Lower leg skin (tissue), 3 donors: ENCODE results near the gene DLD.

Experiments used
- POLR2A ChIP-seq, 2 donors: fragments of 450-650 bp; IDR thresholded peaks; one replicate each; pipeline ENCODE4 v1.6.1; 2016 to 2017; ENCODE audit warnings: antibody characterized with exemption in 2 of 2, mild to moderate bottlenecking in 1 of 2, moderate library complexity in 1 of 2
- TF ChIP-seq, protein P1 (sequence below), 3 donors: fragments of 450-650 bp; IDR thresholded peaks; one replicate each; pipeline ENCODE4 v1.5.1; 2016; ENCODE audit warnings: antibody characterized with exemption in 3 of 3, mild to moderate bottlenecking in 3 of 3, moderate library complexity in 2 of 3

DNA sequence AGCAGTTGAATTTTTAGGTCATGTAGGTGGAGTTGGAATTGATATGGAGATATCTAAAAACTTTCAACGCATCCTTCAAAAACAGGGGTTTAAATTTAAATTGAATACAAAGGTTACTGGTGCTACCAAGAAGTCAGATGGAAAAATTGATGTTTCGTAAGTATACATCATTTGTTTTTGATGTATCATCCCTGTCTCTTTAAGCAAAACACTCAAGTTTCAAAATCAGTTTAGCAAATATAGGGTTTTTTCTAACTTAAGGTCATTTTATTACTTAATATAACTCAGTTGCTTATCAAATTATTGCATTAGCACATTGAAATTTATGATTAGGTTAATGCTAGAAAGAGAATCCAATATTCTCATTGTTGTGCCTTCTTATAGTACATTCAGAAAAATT is 24.6 kb downstream of the DLD start:
- TF ChIP-seq, protein P1, sequence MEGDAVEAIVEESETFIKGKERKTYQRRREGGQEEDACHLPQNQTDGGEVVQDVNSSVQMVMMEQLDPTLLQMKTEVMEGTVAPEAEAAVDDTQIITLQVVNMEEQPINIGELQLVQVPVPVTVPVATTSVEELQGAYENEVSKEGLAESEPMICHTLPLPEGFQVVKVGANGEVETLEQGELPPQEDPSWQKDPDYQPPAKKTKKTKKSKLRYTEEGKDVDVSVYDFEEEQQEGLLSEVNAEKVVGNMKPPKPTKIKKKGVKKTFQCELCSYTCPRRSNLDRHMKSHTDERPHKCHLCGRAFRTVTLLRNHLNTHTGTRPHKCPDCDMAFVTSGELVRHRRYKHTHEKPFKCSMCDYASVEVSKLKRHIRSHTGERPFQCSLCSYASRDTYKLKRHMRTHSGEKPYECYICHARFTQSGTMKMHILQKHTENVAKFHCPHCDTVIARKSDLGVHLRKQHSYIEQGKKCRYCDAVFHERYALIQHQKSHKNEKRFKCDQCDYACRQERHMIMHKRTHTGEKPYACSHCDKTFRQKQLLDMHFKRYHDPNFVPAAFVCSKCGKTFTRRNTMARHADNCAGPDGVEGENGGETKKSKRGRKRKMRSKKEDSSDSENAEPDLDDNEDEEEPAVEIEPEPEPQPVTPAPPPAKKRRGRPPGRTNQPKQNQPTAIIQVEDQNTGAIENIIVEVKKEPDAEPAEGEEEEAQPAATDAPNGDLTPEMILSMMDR (IDR thresholded peaks at IDR 0.05) = no peak
- no peak for TF ChIP-seq POLR2A (IDR thresholded peaks at IDR 0.05)
